HUDEP-2 (cell line): ENCODE measurements around the gene COG5.
A peak's percentile ranks its signal among the peaks of the same experiment; 100 is the strongest.

ENCODE experiments used
- DNase-seq, 76 experiments: peaks; one replicate each; lab custom pipeline; 2025; ENCODE audit not compliant: unreplicated experiment in 76 of 76; lab: John Stamatoyannopoulos, UW

The COG5 gene

GRCh38 chr7:107526672-107527071 is 37.0 kb downstream of the COG5 start:
- DNase-seq = no peak

- peak in 2 of 76 experiments; percentile 9 to 17 for DNase-seq
Measured at GRCh38 chr7:107506674-107507339, 56.9 kb downstream of the COG5 start.

DNA sequence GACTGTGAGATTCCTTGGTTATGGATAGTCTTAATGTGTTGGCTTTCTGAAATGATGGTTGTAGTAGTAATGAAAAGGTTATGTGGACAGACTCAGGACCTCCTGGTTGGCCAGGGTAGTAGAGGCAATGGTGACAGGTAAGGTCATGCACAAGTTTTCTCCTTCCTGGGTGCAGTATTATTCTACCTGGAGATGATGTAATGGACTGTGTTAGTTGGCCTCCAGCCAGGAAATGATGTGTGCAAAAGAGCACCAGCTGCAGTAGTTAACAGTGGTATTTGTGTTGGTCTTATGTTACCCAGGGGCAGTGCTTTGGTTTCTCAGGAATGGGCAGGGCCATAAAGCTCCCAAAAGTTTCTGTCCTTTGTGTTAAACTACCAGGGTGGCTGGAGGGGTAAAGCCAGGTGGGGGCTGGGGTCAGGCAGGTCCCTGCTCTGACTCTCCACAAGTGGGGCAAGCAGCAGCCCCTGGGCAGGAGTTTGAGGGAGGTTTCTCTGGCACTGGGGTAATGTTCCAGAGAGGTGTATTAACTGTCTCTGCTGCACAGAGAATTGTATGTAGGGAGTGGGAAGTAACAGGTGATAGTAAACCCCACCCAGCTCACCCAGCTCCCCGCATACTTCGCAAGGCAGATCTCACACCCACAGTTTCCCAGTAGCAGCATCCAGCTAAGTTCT is 57.6 kb downstream of the COG5 start:
- DNase-seq = peak in 1 of 76 experiments; percentile 1

- DNase-seq = no peak
Measured at GRCh38 chr7:107505362-107505761, 58.4 kb downstream of the COG5 start.

GRCh38 chr7:107503687-107504086 is 60.0 kb downstream of the COG5 start:
- DNase-seq = no peak

DNA sequence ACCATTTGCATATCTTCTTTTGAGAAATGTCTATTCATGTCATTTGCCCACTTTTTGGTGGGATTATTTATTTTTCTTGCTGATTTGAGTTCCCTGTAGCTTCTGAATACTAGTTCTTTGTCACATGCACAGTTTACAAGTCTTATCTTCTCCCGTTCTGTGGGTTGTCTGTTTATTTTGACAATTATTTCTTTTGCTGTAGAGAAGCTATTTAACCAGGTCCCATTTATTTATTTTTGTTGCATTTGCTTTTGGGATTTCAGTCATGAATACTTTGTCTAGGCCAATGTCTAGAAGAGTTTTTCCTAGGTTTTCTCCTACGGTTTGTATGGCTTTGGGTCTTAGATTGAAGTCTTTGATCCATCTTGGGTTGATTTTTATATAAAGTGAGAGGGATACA is 60.9 kb downstream of the COG5 start:
- DNase-seq = no peak

GRCh38 chr7:107502154-107502553 is 61.6 kb downstream of the COG5 start:
- DNase-seq = no peak

- DNase-seq = peak in 53 of 76 experiments; percentile 1 to 62 (median 27)
Measured at GRCh38 chr7:107501593-107501992, 62.1 kb downstream of the COG5 start.

GRCh38 chr7:107499731-107500130 is 64.0 kb downstream of the COG5 start:
- no peak for DNase-seq

- DNase-seq = no peak
Measured at GRCh38 chr7:107495516-107495915, 68.2 kb downstream of the COG5 start.

DNA sequence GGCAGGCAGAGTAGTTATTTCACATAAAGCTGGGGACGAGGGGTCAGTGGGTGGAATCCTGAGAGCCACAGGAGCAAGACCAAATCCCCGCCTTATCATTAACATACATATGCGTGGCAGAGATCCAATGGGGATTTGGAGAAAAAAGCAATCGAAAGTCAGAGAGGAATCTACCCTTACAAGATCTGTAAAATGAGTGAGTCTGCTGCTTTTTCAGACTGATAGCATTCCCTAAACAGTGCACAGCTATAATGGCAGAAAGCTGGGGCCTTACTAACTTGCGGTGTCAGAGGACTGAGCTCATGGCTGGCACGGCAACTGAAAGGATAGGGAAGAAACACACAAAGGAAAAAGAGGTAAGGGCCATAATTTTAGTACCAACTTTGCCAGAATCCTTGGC is 68.8 kb downstream of the COG5 start:
- DNase-seq = no peak

DNA sequence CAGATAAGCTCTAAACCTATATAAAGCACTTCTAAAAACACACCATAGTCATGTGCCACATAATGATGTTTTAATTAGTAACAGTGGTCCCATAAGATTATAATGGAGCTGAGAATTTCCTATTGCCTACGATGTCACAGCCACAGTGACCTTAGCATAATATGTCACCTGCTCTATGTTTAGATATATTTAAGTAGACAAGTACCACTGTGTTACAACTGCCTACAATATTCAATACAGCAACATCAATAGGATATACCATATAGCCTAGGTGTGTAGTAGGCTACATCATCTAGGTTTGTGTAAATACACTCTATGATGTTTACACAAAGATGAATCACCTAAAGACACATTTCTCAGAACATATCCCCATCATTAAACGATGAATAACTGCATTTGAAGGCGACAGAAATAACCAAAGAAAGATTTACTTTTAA is 69.4 kb downstream of the COG5 start:
- no peak for DNase-seq

DNA sequence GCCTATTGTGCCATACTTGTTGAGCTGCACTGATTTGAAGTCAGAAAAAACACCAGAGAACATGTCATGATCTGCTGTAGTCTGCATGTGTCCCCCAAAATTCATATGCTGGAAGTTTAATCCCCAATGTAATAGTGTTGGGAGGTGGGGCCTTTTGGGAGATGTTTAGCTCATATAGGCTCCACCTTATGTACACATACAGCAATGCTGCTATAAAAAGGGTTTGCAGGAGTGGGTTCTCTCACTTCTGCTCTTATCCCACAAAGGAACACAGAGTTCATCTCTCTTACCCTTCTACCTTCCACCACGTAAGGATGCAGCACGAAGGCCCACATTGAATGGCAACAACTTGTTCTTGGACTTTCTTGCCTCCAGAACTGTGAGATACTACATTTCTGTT is 70.8 kb downstream of the COG5 start:
- DNase-seq = no peak

DNA sequence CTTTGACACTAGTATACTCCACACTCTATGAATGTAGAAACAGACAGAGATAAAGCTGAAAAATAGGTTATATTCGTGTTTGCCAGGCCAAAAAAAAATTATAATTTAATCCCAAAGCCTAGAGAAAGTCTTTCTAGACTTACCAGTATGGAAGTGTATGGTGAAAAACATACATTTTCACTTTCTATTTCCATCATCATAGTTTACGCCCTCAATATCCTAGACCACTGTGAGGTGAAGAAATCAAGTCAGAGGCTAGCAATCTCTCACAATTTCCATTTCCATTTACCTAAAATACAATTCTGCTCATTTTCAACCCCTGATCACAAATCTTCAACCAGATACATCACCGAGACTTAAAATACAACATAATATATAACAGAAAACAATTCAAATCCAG is 77.7 kb downstream of the COG5 start:
- no peak for DNase-seq

- DNase-seq = no peak
Measured at GRCh38 chr7:107482571-107482970, 81.1 kb downstream of the COG5 start.

GRCh38 chr7:107480932-107481331 is 82.8 kb downstream of the COG5 start:
- DNase-seq = peak in 9 of 76 experiments; percentile 5 to 33 (median 9)

DNA sequence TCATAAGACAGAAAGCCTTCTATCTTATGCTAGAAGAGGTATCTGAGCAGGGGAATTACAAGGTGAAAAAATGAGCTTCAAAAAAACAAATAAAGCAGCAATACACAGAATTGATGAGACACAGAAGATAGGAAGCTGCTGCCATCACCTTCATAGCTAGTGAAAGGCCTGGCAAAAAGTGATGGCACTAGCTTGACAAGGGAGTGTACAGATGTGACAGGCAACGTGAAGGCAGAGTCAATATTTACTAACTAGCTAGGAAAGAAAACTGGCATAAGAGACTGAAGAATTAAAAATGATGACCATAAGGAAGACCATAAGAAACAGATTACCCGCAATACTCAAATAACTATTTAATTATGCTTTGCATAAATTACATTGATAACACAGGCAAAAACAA is 84.4 kb downstream of the COG5 start:
- no peak for DNase-seq

GRCh38 chr7:107474104-107474521 is 89.6 kb downstream of the COG5 start:
- no peak for DNase-seq

- no peak for DNase-seq
Measured at GRCh38 chr7:107472116-107472515, 91.6 kb downstream of the COG5 start.

DNA sequence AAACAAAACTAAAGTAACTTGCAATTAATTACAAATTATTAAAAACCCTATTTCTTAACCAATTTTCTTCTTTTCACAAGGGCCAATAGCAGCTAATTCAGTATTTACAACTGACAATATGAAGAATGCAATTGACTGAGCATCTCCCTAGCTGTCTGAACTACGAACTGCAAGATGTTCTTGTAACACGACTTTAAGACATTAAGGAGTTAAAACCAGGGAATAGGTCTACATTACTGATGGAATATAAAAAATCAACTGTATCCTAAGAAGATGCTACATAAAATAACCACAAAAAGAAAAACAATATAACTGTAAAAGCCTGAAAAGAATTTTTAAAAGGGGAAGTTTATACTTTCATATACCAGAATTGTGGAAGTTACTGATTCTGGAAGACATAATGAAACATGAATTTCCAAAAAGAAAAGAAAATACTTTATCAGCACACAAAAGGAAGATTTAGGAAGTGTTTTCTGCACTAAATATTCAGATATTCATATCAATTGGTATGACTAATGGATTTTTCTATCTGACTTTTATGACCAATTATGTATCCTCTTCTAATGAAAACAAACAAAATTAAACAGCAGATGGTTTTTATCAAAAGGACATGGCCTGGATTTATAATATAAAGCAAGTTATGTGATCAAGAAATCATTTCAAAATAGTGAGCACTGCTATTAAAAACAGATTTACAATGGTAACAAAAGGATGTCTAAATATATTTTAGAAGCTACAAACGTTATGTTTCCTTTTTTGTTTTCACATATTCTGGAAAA is 92.2 kb downstream of the COG5 start:
- no peak for DNase-seq

GRCh38 chr7:107469929-107470328 is 93.8 kb downstream of the COG5 start, which contains the start of gene GPR22:
Gene GPR22 (plus strand): TSS chr7:107470057. CDS start chr7:107474061, 4,004 bp downstream.
- DNase-seq = no peak
